HG03103 (cell line): ENCODE data around the gene TGFA.

Experiments
- ATAC-seq: cut with Tn5 transposase; IDR thresholded peaks from one replicate; pipeline ENCODE4 v1.9.1; 2021; ENCODE audit warnings: low read depth; ENCODE audit not compliant: unreplicated experiment

The TGFA gene

GRCh38 chr2:70553584-70554337 is at the start of gene TGFA:
TSS of gene TGFA (minus strand) at chr2:70553826. CDS start at chr2:70553767, 59 bp downstream.
- peak; percentile 73 for ATAC-seq

GRCh38 chr2:70603066-70603465 is 49.4 kb upstream of the TGFA start:
- no peak for ATAC-seq

- no peak for ATAC-seq
Measured at GRCh38 chr2:70598197-70598596, 44.6 kb upstream of the TGFA start.

- ATAC-seq: no peak
Measured at GRCh38 chr2:70596739-70597138, 43.1 kb upstream of the TGFA start.

- no peak for ATAC-seq
Measured at GRCh38 chr2:70596293-70596692, 42.7 kb upstream of the TGFA start.

GRCh38 chr2:70583091-70583490 is 29.5 kb upstream of the TGFA start:
- ATAC-seq: no peak

- ATAC-seq: no peak
Measured at GRCh38 chr2:70580352-70580751, 26.7 kb upstream of the TGFA start.

- no peak for ATAC-seq
Measured at GRCh38 chr2:70574618-70575017, 21.0 kb upstream of the TGFA start.

- no peak for ATAC-seq
Measured at GRCh38 chr2:70574109-70574508, 20.5 kb upstream of the TGFA start.

GRCh38 chr2:70570041-70570661 is 16.5 kb upstream of the TGFA start:
- ATAC-seq: no peak

- no peak for ATAC-seq
Measured at GRCh38 chr2:70569559-70569958, 15.9 kb upstream of the TGFA start.

- ATAC-seq: no peak
Measured at GRCh38 chr2:70566906-70567305, 13.3 kb upstream of the TGFA start.

- no peak for ATAC-seq
Measured at GRCh38 chr2:70566464-70566863, 12.8 kb upstream of the TGFA start.

GRCh38 chr2:70565039-70565731 is 11.6 kb upstream of the TGFA start:
- no peak for ATAC-seq

- ATAC-seq: no peak
Measured at GRCh38 chr2:70561893-70562292, 8.3 kb upstream of the TGFA start.

- ATAC-seq: no peak
Measured at GRCh38 chr2:70560442-70560841, 6.8 kb upstream of the TGFA start.

GRCh38 chr2:70560040-70560439 is 6.4 kb upstream of the TGFA start:
- no peak for ATAC-seq

- ATAC-seq: no peak
Measured at GRCh38 chr2:70558195-70558808, 4.7 kb upstream of the TGFA start.

GRCh38 chr2:70557171-70557838 is 3.7 kb upstream of the TGFA start:
- no peak for ATAC-seq

GRCh38 chr2:70556608-70557007 is 3.0 kb upstream of the TGFA start:
- ATAC-seq: no peak
